GM10847 (cell line): ENCODE data around the gene VSTM2A.

Source experiments
- POLR2A ChIP-seq: IDR thresholded peaks from 2 replicates; pipeline ENCODE4 v1.6.1; 2011; ENCODE audit not compliant: insufficient read length; ENCODE audit errors: extremely low read depth

VSTM2A gene

DNA sequence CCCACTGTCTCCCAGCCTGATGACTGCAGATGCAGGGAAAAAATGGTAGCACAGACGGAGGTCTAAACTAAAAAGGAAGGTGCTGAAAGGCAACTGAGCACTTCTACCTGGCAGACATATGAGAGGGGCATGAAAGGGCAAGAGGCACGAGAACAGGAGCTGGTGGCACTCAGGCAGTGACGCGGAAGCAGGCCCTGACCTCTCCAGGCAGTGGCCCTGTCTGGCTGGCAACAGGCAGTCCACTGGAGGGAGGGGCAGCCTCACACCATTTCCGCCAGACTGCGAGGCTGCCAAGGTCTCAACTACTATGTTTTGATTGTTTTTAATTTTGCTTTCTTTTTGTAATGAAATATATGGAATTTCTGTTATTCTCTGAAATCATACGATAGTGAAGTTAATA is 23.3 kb downstream of the VSTM2A start:
- no peak for TF ChIP-seq POLR2A

GRCh38 chr7:54581511-54581910 is 39.3 kb downstream of the VSTM2A start:
- TF ChIP-seq POLR2A = no peak

DNA sequence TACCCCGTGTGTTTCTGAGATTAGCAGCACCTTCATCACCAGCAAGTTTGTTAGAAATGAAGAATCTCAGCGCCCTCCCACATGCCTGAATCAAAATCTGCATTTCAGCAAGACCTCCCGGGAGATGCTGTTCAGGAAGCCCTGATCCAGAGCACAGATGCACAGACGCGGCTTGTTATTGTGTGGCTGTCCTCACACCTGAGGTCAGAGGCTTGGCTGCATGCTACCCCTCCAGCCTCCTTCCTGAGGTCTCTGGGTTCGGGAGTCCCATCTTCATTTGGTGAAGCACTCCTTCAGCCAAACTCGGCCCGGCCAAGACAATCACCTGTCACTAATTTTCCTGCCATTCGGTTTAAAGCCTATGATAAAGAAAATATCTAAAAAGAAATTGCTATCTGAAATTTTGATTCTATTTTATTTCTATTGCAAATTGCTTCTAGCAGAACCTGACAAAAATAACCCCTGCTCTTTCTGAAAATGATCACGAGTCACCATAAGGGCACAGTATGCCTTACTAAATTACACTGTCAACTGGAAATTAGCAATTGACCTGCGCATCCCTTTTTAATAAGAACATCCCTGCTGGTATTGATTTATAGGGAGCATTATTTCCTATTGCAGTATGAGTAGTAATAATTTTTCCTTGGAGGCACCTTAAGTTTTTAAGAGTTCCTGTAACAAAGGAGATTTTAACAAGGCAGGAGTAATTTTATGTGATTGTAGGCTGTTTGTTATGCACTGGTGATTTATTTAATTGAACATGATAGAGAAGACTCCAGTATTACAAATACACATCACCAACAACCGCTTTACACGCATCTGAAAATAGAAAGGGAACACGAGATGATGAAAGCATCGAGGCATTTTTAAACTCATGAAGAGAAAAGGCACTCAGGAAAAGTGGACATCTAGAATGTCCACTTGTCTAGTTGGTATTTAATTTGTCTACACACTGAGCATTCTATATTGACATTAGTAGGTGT is 49.5 kb downstream of the VSTM2A start:
- no peak for TF ChIP-seq POLR2A

DNA sequence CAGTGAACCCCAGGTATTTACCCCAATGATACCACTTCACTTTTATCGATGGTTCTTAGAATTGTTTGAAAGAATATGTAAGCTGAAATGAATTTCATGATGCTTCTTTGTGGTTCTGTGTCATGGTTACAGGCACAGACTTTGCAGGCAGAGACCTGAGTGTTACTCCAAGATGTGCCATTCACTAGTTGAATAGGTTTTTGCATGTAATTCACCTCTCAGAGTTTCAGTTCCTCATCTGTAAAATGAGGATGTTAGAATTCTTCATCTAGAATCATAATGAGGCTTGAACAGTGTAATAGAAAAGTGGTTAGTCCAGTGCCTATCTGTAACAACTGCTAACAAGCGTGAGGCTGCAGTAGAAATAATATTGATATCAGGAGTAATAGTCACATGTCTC is 54.6 kb downstream of the VSTM2A start:
- no peak for TF ChIP-seq POLR2A

DNA sequence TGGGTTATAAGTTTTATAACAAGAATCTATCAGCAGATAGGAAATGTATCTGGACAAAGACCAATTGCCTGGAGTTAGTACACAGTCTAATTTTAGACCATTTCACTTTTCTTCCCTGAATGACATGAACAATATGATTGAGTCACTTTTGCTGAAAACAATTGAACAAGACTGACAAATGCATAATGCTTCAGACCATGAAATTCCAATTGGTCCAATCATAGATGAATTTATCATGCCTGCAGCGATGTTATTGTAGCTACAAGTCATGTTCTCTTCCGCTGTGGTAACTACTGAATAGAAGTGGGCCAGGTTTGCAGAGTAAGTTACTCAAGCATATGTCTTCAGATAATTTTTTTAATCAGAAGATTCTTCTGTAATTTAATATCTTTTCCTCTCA is 73.4 kb downstream of the VSTM2A start:
- no peak for TF ChIP-seq POLR2A
